IMR-90 (cell line): ENCODE data around the gene HOXC6. TPM values are rescaled to one million over a fixed set of nuclear protein-coding genes. Genes with fewer than 3 reads are reported as not detected.

Experiments
- ATAC-seq: fragments of 200-7000 bp; cut with Tn5 transposase; 2 replicates; pipeline ENCODE4 v1.9.1; 2020; ENCODE audit warnings: low read depth, mild to moderate bottlenecking, moderate library complexity
- BruUV-seq: library from RNA; stranded (reverse); fragments of 400-500 nt; replicated peaks from 2 replicates; lab custom pipeline; 2021; lab: Mats Ljungman, UMichigan
- CTCF ChIA-PET: fragments of 300-600 bp; formaldehyde crosslinking; extraction: SDS; loops from one replicate; lab custom pipeline; 2021; ENCODE audit warnings: antibody characterized with exemption; lab: Yijun Ruan, JAX
- POLR2A ChIA-PET: fragments of 300-600 bp; sonication (Branson Sonifier 250); formaldehyde crosslinking; loops from one replicate; lab custom pipeline; 2022; ENCODE audit warnings: antibody characterized with exemption; ENCODE audit not compliant: unreplicated experiment; lab: Charles Lee
- DNase-seq: peaks from one replicate; pipeline ENCODE4 v3.0.0; 2013
- H2AFZ ChIP-seq: replicated peaks from 2 replicates; pipeline ENCODE3; 2013; ENCODE audit warnings: low read length, mild to moderate bottlenecking; ENCODE audit not compliant: poor library complexity
- H2AK5ac ChIP-seq: 2 replicates; pipeline ENCODE4 v1.6.1; 2013; ENCODE audit warnings: low read depth, low read length, inconsistent platforms
- H2AK9ac ChIP-seq: replicated peaks from 2 replicates; pipeline ENCODE3; 2013; ENCODE audit warnings: mild to moderate bottlenecking, low read depth, low read length, moderate library complexity; ENCODE audit not compliant: poor library complexity
- H2BK120ac ChIP-seq: 2 replicates; pipeline ENCODE4 v1.6.1; 2013; ENCODE audit warnings: low read depth, low read length, inconsistent platforms
- H2BK15ac ChIP-seq: 3 replicates; pipeline ENCODE4 v1.6.1; 2013; ENCODE audit warnings: low read depth, low read length, inconsistent platforms
- H2BK20ac ChIP-seq: 2 replicates; pipeline ENCODE4 v1.6.1; 2013; ENCODE audit warnings: low read depth, mild to moderate bottlenecking, inconsistent platforms, low read length, moderate library complexity
- H2BK5ac ChIP-seq: 2 replicates; pipeline ENCODE4 v1.6.1; 2013; ENCODE audit warnings: mild to moderate bottlenecking, low read depth, low read length, inconsistent platforms; ENCODE audit not compliant: poor library complexity, severe bottlenecking
- H3K14ac ChIP-seq: replicated peaks from 2 replicates; pipeline ENCODE4 v1.6.1; 2013; ENCODE audit warnings: low read depth, low read length, inconsistent platforms
- H3K18ac ChIP-seq: 2 replicates; pipeline ENCODE4 v1.6.1; 2013; ENCODE audit warnings: low read depth, low read length, control low read depth
- H3K23ac ChIP-seq: 2 replicates; pipeline ENCODE4 v1.6.1; 2013; ENCODE audit warnings: low read depth, low read length, inconsistent platforms
- H3K27ac ChIP-seq: 2 replicates; pipeline ENCODE4 v1.5.1; 2013; ENCODE audit warnings: mild to moderate bottlenecking, control low read depth, low read length; ENCODE audit not compliant: insufficient read depth
- H3K27me3 ChIP-seq: 2 replicates; pipeline ENCODE4 v1.6.1; 2013; ENCODE audit warnings: low read length; ENCODE audit not compliant: control insufficient read depth, insufficient read depth
- H3K36me3 ChIP-seq: 2 replicates; pipeline ENCODE4 v1.6.1; 2013; ENCODE audit warnings: low read length, mixed read lengths; ENCODE audit not compliant: control insufficient read depth, insufficient read depth
- H3K4ac ChIP-seq: 2 replicates; pipeline ENCODE4 v1.6.1; 2013; ENCODE audit warnings: low read depth, low read length, inconsistent platforms
- H3K4me1 ChIP-seq: 2 replicates; pipeline ENCODE4 v1.6.1; 2013; ENCODE audit warnings: low read length, mixed read lengths; ENCODE audit not compliant: control insufficient read depth, insufficient read depth
- H3K4me2 ChIP-seq: 2 replicates; pipeline ENCODE4 v1.6.1; 2013; ENCODE audit warnings: low read depth, mild to moderate bottlenecking, control low read depth, low read length, moderate library complexity
- H3K4me3 ChIP-seq: 2 replicates; pipeline ENCODE4 v1.5.1; 2013; ENCODE audit warnings: low read depth, mild to moderate bottlenecking, control low read depth, low read length, moderate library complexity; ENCODE audit not compliant: insufficient read depth
- H3K56ac ChIP-seq: 2 replicates; pipeline ENCODE4 v1.6.1; 2013; ENCODE audit warnings: low read length, inconsistent platforms; ENCODE audit not compliant: insufficient read depth; ENCODE audit errors: extremely low read depth
- H3K79me1 ChIP-seq, 2 experiments: 2 replicates each; pipeline ENCODE4 v1.6.1; 2013; ENCODE audit warnings: low read length in 2 of 2, inconsistent platforms in 1 of 2, low read depth in 1 of 2
- H3K9ac ChIP-seq: 2 replicates; pipeline ENCODE4 v1.6.1; 2013; ENCODE audit warnings: low read depth, low read length, control low read depth
- H3K9me1 ChIP-seq: 2 replicates; pipeline ENCODE4 v1.6.1; 2013; ENCODE audit warnings: low read length, inconsistent platforms; ENCODE audit not compliant: insufficient read depth
- H3K9me3 ChIP-seq: 2 replicates; pipeline ENCODE4 v1.6.1; 2013; ENCODE audit warnings: low read length; ENCODE audit not compliant: control insufficient read depth, insufficient read depth
- H4K20me1 ChIP-seq: 2 replicates; pipeline ENCODE4 v1.6.1; 2013; ENCODE audit warnings: low read length, inconsistent platforms; ENCODE audit not compliant: insufficient read depth
- H4K5ac ChIP-seq: 2 replicates; pipeline ENCODE4 v1.6.1; 2013; ENCODE audit warnings: mild to moderate bottlenecking, low read depth, low read length, control low read depth
- H4K8ac ChIP-seq, 2 experiments: 2 replicates each; pipeline ENCODE4 v1.6.1; 2013; ENCODE audit warnings: low read depth in 2 of 2, low read length in 2 of 2, control low read depth in 1 of 2, inconsistent platforms in 1 of 2
- H4K91ac ChIP-seq: 2 replicates; pipeline ENCODE4 v1.6.1; 2013; ENCODE audit warnings: low read depth, low read length, inconsistent platforms; ENCODE audit not compliant: insufficient read depth
- BHLHE40 ChIP-seq: fragments of 150-350 bp; IDR thresholded peaks from 2 replicates; pipeline ENCODE4 v1.6.1; 2016; ENCODE audit warnings: mild to moderate bottlenecking, low read depth, low read length
- MAZ ChIP-seq: IDR thresholded peaks from 2 replicates; pipeline ENCODE4 v1.6.1; 2012; ENCODE audit warnings: low read depth, mild to moderate bottlenecking, low read length, improper control_type of control experiment, moderate library complexity, borderline replicate concordance
- POLR2A ChIP-seq: IDR thresholded peaks from 2 replicates; pipeline ENCODE4 v1.6.1; 2012; ENCODE audit warnings: mild to moderate bottlenecking, low read depth, low read length
- WGBS, 2 experiments: methylation state at CpG; one replicate each; pipeline versions ENCODE4 v1.1.5 to v1.1.7; 2013; ENCODE audit warnings: missing lambda C conversion rate in 2 of 2; ENCODE audit not compliant: insufficient read length in 1 of 2; ENCODE audit errors: extremely low coverage in 2 of 2; 5-methylcytosine and 5-hydroxymethylcytosine counted together
- dilution Hi-C: fragments of 300-500 bp; cut with HindIII; formaldehyde crosslinking; loops from one replicate; pipeline ENCODE4 v1.14.3; 2018; ENCODE audit warnings: low sequenced_read_pairs; ENCODE audit not compliant: unreplicated experiment
- in situ Hi-C: fragments of 300-500 bp; cut with MboI; formaldehyde crosslinking; loops from 3 replicates; pipeline ENCODE4 v1.14.3; 2019; ENCODE audit warnings: low sequenced_read_pairs, inconsistent platforms, mixed read lengths
- intact Hi-C: fragments of 100-400 bp; cut with micrococcal nuclease; formaldehyde crosslinking; loops from 2 replicates; pipeline ENCODE4 v1.10.0; 2022
- polyA plus RNA-seq, 3 experiments: library from polyadenylated mRNA; depleted of rRNA; stranded (reverse); fragments of >200 nt; gene quantifications; 2 replicates each; pipeline ENCODE4 v1.2.3, GENCODE V29; 2012; ENCODE audit warnings: low replicate concordance in 1 of 3
- total RNA-seq: library from RNA; depleted of rRNA; stranded (reverse); fragments of >200 nt; gene quantifications from 2 replicates; pipeline ENCODE4 v1.2.3, GENCODE V29; 2012

Gene HOXC6
- total and polyA plus RNA-seq, 2 of the 4 experiments (the other 2 are of a cell fraction), result 1.1 TPM; not detected in 1

DNA sequence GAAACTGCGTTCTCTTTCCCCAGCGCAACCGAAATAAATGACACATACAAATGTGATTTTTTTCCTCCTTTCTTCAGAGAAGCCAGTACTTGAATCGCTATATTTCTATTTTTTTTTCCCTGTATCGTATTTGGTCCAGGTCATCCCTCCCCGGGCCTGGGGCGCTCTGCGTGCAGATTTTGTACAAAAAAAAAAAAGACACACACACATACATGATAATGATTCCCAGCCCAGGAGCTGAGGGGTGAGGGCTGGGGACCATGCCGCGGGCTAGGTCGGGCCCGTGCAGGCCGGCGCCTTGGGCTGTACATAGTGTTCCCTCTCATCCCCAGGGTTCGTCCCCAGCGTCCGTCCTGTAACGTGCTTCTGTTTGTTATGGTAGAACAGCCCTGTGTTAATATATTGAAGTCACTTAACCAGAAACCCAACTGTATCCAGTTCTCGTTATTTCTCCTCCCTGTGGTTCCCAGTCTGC lies 25.3 kb upstream of the HOXC6 start:
- no peak for DNase-seq
- no peak overlapping the region for H2BK15ac ChIP-seq
- no peak overlapping the region for H3K56ac ChIP-seq
- dilution Hi-C loops, result no loop called here
- no peak overlapping the region for H4K8ac ChIP-seq
- no CpG with 5 or more reads among the region's 19 CpGs for WGBS, 2 experiments
- H3K4me1 ChIP-seq, result no peaks in the 10 kb centered on the region
- H4K91ac ChIP-seq, result no peak overlapping the region
- no peak overlapping the region for H3K27ac ChIP-seq
- no peaks in the 10 kb centered on the region for H3K36me3 ChIP-seq
- no peak overlapping the region for H3K23ac ChIP-seq
- H4K5ac ChIP-seq, result no peak overlapping the region
- H3K9me3 ChIP-seq, result peaks cover 4% of the 10 kb centered on the region; the same call in 1 of the 2 replicates
- no peak overlapping the region for H3K14ac ChIP-seq
- no TSS peak for BruUV-seq
- H2AK5ac ChIP-seq, result no peak overlapping the region
- no peak overlapping the region for H2BK120ac ChIP-seq
- no peak overlapping the region for H2AK9ac ChIP-seq
- H3K9ac ChIP-seq, result no peak overlapping the region
- in situ Hi-C loops, result no loop called here
- TF ChIP-seq MAZ, result no peak
- no peak for TF ChIP-seq POLR2A
- TF ChIP-seq BHLHE40, result no peak
- no peak for ATAC-seq
- H3K4me3 ChIP-seq, result no peak overlapping the region
- H2AFZ ChIP-seq, result no peak overlapping the region
- H2BK20ac ChIP-seq, result no peak overlapping the region
- ChIA-PET POLR2A (no interaction called here), CTCF (no interaction called here)
- no peak overlapping the region for H3K4ac ChIP-seq
- H2BK5ac ChIP-seq, result no peak overlapping the region
- no peaks in the 10 kb centered on the region for H3K9me1 ChIP-seq
- no peak overlapping the region for H3K18ac ChIP-seq
- H4K20me1 ChIP-seq, result no peaks in the 10 kb centered on the region
- H3K79me1 ChIP-seq, result no peaks in the 10 kb centered on the region
- intact Hi-C loops, result loop anchor here (10.0 kb wide), 1 partner anchor 298 kb away; no protein-coding TSS in a partner anchor
- H3K4me2 ChIP-seq, result no peak overlapping the region
- H3K27me3 ChIP-seq, result peaks cover 96% of the 10 kb centered on the region
